Endothelial cell of umbilical vein (primary cell): ENCODE measurements around the gene TMEM252. TPM values are rescaled to one million over a fixed set of nuclear protein-coding genes. Genes with fewer than 3 reads are reported as not detected.

ENCODE experiments used
- BruUV-seq: library from RNA; stranded (reverse); fragments of 400-500 nt; replicated peaks from 2 replicates; lab custom pipeline; 2021; lab: Mats Ljungman, UMichigan
- CTCF ChIA-PET: fragments of 300-600, 350-600 bp; sonication (Branson Sonifier 250); formaldehyde crosslinking; loops from one replicate; lab custom pipeline; 2021; ENCODE audit warnings: antibody characterized with exemption, inconsistent platforms; lab: Charles Lee
- POLR2A ChIA-PET: fragments of 300-600, 350-600 bp; sonication (Branson Sonifier 250); formaldehyde crosslinking; loops from one replicate; lab custom pipeline; 2021; ENCODE audit warnings: antibody characterized with exemption, inconsistent platforms; lab: Charles Lee
- DNase-seq: peaks from one replicate; pipeline ENCODE4 v3.0.0-alpha.2; 2011; ENCODE audit warnings: low read depth, low spot score
- FAIRE-seq: peaks from 2 replicates; lab custom pipeline; 2011; peaks lifted over from hg19 to GRCh38; lab: Jason Lieb, UNC
- H2AFZ ChIP-seq: 2 replicates; pipeline ENCODE4 v1.6.0; 2012; ENCODE audit warnings: low read depth, low read length, control low read depth, inconsistent platforms
- H3K27ac ChIP-seq: 2 replicates; pipeline ENCODE4 v1.5.1; 2011; ENCODE audit warnings: low read depth, mild to moderate bottlenecking, control low read depth, low read length, moderate library complexity; ENCODE audit not compliant: insufficient read depth
- H3K27me3 ChIP-seq, 2 experiments: 2 replicates each; pipeline versions ENCODE4 v1.6.0 to v1.6.1; 2011; ENCODE audit warnings: low read length in 2 of 2, mixed read lengths in 1 of 2; ENCODE audit not compliant: control insufficient read depth in 2 of 2, insufficient read depth in 2 of 2
- H3K36me3 ChIP-seq, 2 experiments: 2 replicates in 1 of 2; 3 replicates in 1 of 2; pipeline ENCODE4 v1.5.1; 2011; ENCODE audit warnings: low read length in 2 of 2, mild to moderate bottlenecking in 1 of 2, moderate library complexity in 1 of 2; ENCODE audit not compliant: control insufficient read depth in 2 of 2, insufficient read depth in 2 of 2; ENCODE audit errors: extremely low read depth in 1 of 2
- H3K4me1 ChIP-seq: 3 replicates; pipeline ENCODE4 v1.5.1; 2011; ENCODE audit warnings: mild to moderate bottlenecking, low read length; ENCODE audit not compliant: control insufficient read depth, insufficient read depth; ENCODE audit errors: extremely low read depth
- H3K4me2 ChIP-seq: 2 replicates; pipeline ENCODE4 v1.6.1; 2011; ENCODE audit warnings: low read length, control low read depth, mixed read lengths; ENCODE audit not compliant: insufficient read depth
- H3K4me3 ChIP-seq, 3 experiments: fragments of 200-600 bp in 1 of 3; sonication (generic), shearing (Covaris generic) in 1 of 3; replicated peaks in 1 of 3; 2 replicates each; pipeline ENCODE4 v1.5.1; 2011 to 2016; ENCODE audit warnings: control low read depth in 3 of 3, low read length in 3 of 3, mild to moderate bottlenecking in 2 of 3, inconsistent platforms in 1 of 3, low read depth in 1 of 3, moderate library complexity in 1 of 3; ENCODE audit not compliant: insufficient read depth in 1 of 3
- H3K79me2 ChIP-seq: 2 replicates; pipeline ENCODE4 v1.6.0; 2012; ENCODE audit warnings: low read length, inconsistent platforms; ENCODE audit not compliant: control insufficient read depth, insufficient read depth
- H3K9ac ChIP-seq: replicated peaks from 2 replicates; pipeline ENCODE3; 2011; ENCODE audit warnings: low read length, control low read depth; ENCODE audit not compliant: insufficient read depth; ENCODE audit errors: extremely low read depth
- H3K9me1 ChIP-seq: replicated peaks from 3 replicates; pipeline ENCODE4 v1.6.0; 2011; ENCODE audit warnings: mild to moderate bottlenecking, low read length; ENCODE audit not compliant: control insufficient read depth, insufficient read depth; ENCODE audit errors: extremely low read depth
- H3K9me3 ChIP-seq: replicated peaks from 2 replicates; pipeline ENCODE4 v1.5.1; 2012; ENCODE audit warnings: low read length, inconsistent platforms; ENCODE audit not compliant: control insufficient read depth, insufficient read depth
- H4K20me1 ChIP-seq: replicated peaks from 2 replicates; pipeline ENCODE3; 2011; ENCODE audit warnings: mild to moderate bottlenecking, low read length; ENCODE audit not compliant: control insufficient read depth, insufficient read depth; ENCODE audit errors: extremely low read depth
- EZH2 ChIP-seq: IDR thresholded peaks from 2 replicates; pipeline ENCODE4 v1.6.1; 2012; ENCODE audit warnings: borderline replicate concordance, low read depth, mild to moderate bottlenecking, moderate library complexity, low read length, inconsistent platforms; ENCODE audit not compliant: severe bottlenecking
- FOS ChIP-seq: IDR thresholded peaks from 2 replicates; pipeline ENCODE4 v1.6.1; 2011; ENCODE audit warnings: mild to moderate bottlenecking, low read length, moderate library complexity, borderline replicate concordance; ENCODE audit not compliant: insufficient read depth
- GATA2 ChIP-seq: IDR thresholded peaks from 2 replicates; pipeline ENCODE4 v1.7.0; 2011; ENCODE audit warnings: low read depth, mild to moderate bottlenecking, moderate library complexity, mixed read lengths, low read length; ENCODE audit not compliant: insufficient read length, insufficient read depth
- JUN ChIP-seq: IDR thresholded peaks from 2 replicates; pipeline ENCODE4 v1.6.1; 2011; ENCODE audit warnings: borderline replicate concordance, low read depth; ENCODE audit not compliant: insufficient read length, insufficient read depth
- MYC ChIP-seq: IDR thresholded peaks from one replicate; pipeline ENCODE4 v1.6.1; 2011; ENCODE audit warnings: mild to moderate bottlenecking, low read depth, low read length
- POLR2A ChIP-seq: IDR thresholded peaks from 2 replicates; pipeline ENCODE4 v1.6.1; 2012; ENCODE audit warnings: low read depth, mild to moderate bottlenecking, control low read depth, low read length
- POLR2AphosphoS5 ChIP-seq: IDR thresholded peaks from 2 replicates; pipeline ENCODE4 v1.6.1; 2012; ENCODE audit warnings: low read depth, mild to moderate bottlenecking, control low read depth, low read length, moderate library complexity; ENCODE audit not compliant: insufficient read depth
- dilution Hi-C: fragments of 300-500 bp; cut with MboI; formaldehyde crosslinking; loops from one replicate; pipeline ENCODE4 v1.15.0; 2019; ENCODE audit warnings: low sequenced_read_pairs; ENCODE audit not compliant: extremely low pct_ligation_motif_present
- intact Hi-C: fragments of 100-400 bp; cut with micrococcal nuclease; formaldehyde crosslinking; loops from one replicate; pipeline ENCODE4 v1.10.0; 2022
- polyA plus RNA-seq, 4 experiments: library from polyadenylated mRNA; depleted of rRNA in 3 of 4; stranded (reverse) in 3 of 4; unstranded in 1 of 4; fragments of >200 nt; gene quantifications; 2 replicates each; pipeline versions ENCODE4 v1.2.1 to v1.2.3, GENCODE V29; 2011 to 2012; ENCODE audit warnings: missing spikeins in 1 of 4
- total RNA-seq: library from RNA; stranded (reverse); gene quantifications from 2 replicates; pipeline ENCODE4 v1.2.3, GENCODE V29; 2021
- TF ChIP-seq, protein P1 (sequence below), 2 donors: IDR thresholded peaks; 1 replicate in 1 of 2; 2 replicates in 1 of 2; pipeline ENCODE4 v1.5.1; 2011; ENCODE audit warnings: low read length in 2 of 2, mild to moderate bottlenecking in 2 of 2, moderate library complexity in 2 of 2, control low read depth in 1 of 2, inconsistent platforms in 1 of 2, low read depth in 1 of 2; ENCODE audit not compliant: insufficient read depth in 1 of 2; ENCODE audit errors: extremely low read depth in 1 of 2
- TF ChIP-seq, protein P2 (sequence below): IDR thresholded peaks from 2 replicates; pipeline ENCODE4 v1.6.1; 2011; ENCODE audit not compliant: insufficient read depth, insufficient read length

TMEM252 gene
- total and polyA plus RNA-seq, 2 donors (not counting 3 experiments of a cell fraction or from before 2014, with no cell fraction given) = not detected

DNA sequence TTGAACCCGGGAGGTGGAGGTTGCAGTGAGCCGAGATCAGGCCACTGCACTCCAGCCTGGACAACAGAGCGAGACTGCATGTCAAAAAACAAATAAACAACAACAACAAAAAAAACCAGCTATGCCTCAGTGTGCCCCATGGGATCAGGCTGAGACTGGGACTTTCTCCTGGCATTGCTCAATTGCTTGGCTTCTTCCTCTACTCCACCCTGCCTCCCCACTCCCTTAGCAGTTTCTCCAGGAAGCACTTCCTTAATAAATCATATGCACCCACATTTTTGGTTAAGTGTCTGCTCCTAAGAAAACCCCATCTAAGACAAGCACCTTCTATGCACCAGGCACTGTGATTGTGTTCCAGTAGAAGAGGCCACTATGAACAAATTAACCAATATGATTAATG is 41.0 kb upstream of the TMEM252 start:
- dilution Hi-C loops = no loop called here
- CTCF ChIA-PET = interaction anchor here (1.5 to 1.6 kb wide), 2 partner anchors 263 to 418 kb away, joined by 4 to 13 read pairs; no protein-coding TSS in a partner anchor

More for the DNA sequence above, 41.0 kb upstream of the TMEM252 start:
- intact Hi-C loops = loop anchor here (5.0 kb wide), 2 partner anchors 201 to 1351 kb away; a partner anchor contains a TSS
- FAIRE-seq (no peak), DNase-seq (no peak)
- TF ChIP-seq FOS (no peak), POLR2A (no peak), JUN (no peak), EZH2 (no peak), POLR2AphosphoS5 (no peak), MYC (no peak), GATA2 (no peak)
- TF ChIP-seq, protein P1, sequence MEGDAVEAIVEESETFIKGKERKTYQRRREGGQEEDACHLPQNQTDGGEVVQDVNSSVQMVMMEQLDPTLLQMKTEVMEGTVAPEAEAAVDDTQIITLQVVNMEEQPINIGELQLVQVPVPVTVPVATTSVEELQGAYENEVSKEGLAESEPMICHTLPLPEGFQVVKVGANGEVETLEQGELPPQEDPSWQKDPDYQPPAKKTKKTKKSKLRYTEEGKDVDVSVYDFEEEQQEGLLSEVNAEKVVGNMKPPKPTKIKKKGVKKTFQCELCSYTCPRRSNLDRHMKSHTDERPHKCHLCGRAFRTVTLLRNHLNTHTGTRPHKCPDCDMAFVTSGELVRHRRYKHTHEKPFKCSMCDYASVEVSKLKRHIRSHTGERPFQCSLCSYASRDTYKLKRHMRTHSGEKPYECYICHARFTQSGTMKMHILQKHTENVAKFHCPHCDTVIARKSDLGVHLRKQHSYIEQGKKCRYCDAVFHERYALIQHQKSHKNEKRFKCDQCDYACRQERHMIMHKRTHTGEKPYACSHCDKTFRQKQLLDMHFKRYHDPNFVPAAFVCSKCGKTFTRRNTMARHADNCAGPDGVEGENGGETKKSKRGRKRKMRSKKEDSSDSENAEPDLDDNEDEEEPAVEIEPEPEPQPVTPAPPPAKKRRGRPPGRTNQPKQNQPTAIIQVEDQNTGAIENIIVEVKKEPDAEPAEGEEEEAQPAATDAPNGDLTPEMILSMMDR (IDR thresholded peaks at IDR 0.05; ENCODE audit: extremely low read depth in 1 of 2, insufficient read depth in 1 of 2, low read depth in 1 of 2, low read length in 2 of 2) = no peak
- TF ChIP-seq, protein P2, sequence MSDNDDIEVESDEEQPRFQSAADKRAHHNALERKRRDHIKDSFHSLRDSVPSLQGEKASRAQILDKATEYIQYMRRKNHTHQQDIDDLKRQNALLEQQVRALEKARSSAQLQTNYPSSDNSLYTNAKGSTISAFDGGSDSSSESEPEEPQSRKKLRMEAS = no peak
- Histone ChIP-seq H3K4me2 (no peak overlapping the region), H3K9me3 (no peaks in the 10 kb centered on the region), H3K4me3 (no peak overlapping the region), H3K27me3 (no peaks in the 10 kb centered on the region), H3K79me2 (no peaks in the 10 kb centered on the region), H3K9ac (no peak overlapping the region), H4K20me1 (no peaks in the 10 kb centered on the region), H3K9me1 (no peaks in the 10 kb centered on the region), H3K36me3 (no peaks in the 10 kb centered on the region), H3K4me1 (no peaks in the 10 kb centered on the region), H2AFZ (no peak overlapping the region), H3K27ac (no peak overlapping the region)
- no TSS peak for BruUV-seq
- POLR2A ChIA-PET = no interaction called here
